A673 (cell line): Measurements from ENCODE around the gene CSF2. TPM values are rescaled to one million over a fixed set of nuclear protein-coding genes. Genes with fewer than 3 reads are reported as not detected.

Experiments
- BruUV-seq: library from RNA; stranded (reverse); fragments of 400-500 nt; replicated peaks from 2 replicates; lab custom pipeline; 2021; lab: Mats Ljungman, UMichigan
- CTCF ChIA-PET: fragments of 300-600 bp; sonication (Branson Sonifier 250); formaldehyde crosslinking; loops from one replicate; lab custom pipeline; 2022; ENCODE audit warnings: antibody characterized with exemption; lab: Charles Lee
- POLR2A ChIA-PET: fragments of 300-600 bp; sonication (Branson Sonifier 250); formaldehyde crosslinking; loops from one replicate; lab custom pipeline; 2022; ENCODE audit warnings: antibody characterized with exemption; ENCODE audit not compliant: low non-redundant PET; lab: Charles Lee
- DNase-seq: peaks from one replicate; pipeline ENCODE4 v3.0.0-alpha.2; 2015; ENCODE audit warnings: low spot score
- H3K27ac ChIP-seq: fragments of 200-600 bp; sonication (generic); 2 replicates; pipeline ENCODE4 v1.5.1; 2016; ENCODE audit warnings: mixed run types, low read depth, mild to moderate bottlenecking, mixed read lengths, antibody characterized with exemption, low read length; ENCODE audit not compliant: poor library complexity, severe bottlenecking
- H3K27me3 ChIP-seq: fragments of 200-600 bp; sonication (generic); replicated peaks from 2 replicates; pipeline ENCODE4 v1.6.1; 2017; ENCODE audit warnings: mixed run types, low read depth, mild to moderate bottlenecking, mixed read lengths, antibody characterized with exemption, low read length; ENCODE audit not compliant: insufficient read depth, poor library complexity
- H3K36me3 ChIP-seq: fragments of 200-600 bp; sonication (generic); 2 replicates; pipeline ENCODE4 v1.6.1; 2016; ENCODE audit warnings: mixed run types, mild to moderate bottlenecking, mixed read lengths, antibody characterized with exemption, low read length; ENCODE audit not compliant: insufficient read depth, poor library complexity, severe bottlenecking
- H3K4me1 ChIP-seq: fragments of 200-600 bp; sonication (generic); 2 replicates; pipeline ENCODE4 v1.6.1; 2017; ENCODE audit warnings: mixed run types, mild to moderate bottlenecking, mixed read lengths, antibody characterized with exemption, low read length; ENCODE audit not compliant: insufficient read depth, poor library complexity, severe bottlenecking
- H3K4me3 ChIP-seq: fragments of 200-600 bp; sonication (generic); 2 replicates; pipeline ENCODE4 v1.5.1; 2016; ENCODE audit warnings: low read depth, mixed run types, mild to moderate bottlenecking, mixed read lengths, low read length; ENCODE audit not compliant: poor library complexity, severe bottlenecking
- H3K9me3 ChIP-seq: fragments of 200-600 bp; sonication (generic); 2 replicates; pipeline ENCODE4 v1.6.1; 2016; ENCODE audit warnings: mixed run types, low read depth, mild to moderate bottlenecking, mixed read lengths, antibody characterized with exemption, low read length; ENCODE audit not compliant: poor library complexity, severe bottlenecking
- EZH2 ChIP-seq: fragments of 200-600 bp; sonication (generic); IDR thresholded peaks from 2 replicates; pipeline ENCODE4 v1.6.1; 2017; ENCODE audit warnings: borderline replicate concordance, low read depth, mild to moderate bottlenecking, mixed read lengths, antibody characterized with exemption, low read length; ENCODE audit not compliant: poor library complexity, severe bottlenecking
- intact Hi-C: fragments of 100-400 bp; cut with micrococcal nuclease; formaldehyde crosslinking; loops from one replicate; pipeline ENCODE4 v1.10.0; 2022; ENCODE audit not compliant: unreplicated experiment
- total RNA-seq: library from RNA; stranded (reverse); gene quantifications from 2 replicates; pipeline ENCODE4 v1.2.3, GENCODE V29; 2021
- TF ChIP-seq, protein P1 (sequence below): fragments of 300-800, 200-600 bp; sonication (generic); conservative IDR thresholded peaks from 2 replicates; pipeline ENCODE4 v1.5.1; 2017; ENCODE audit warnings: low read depth, mild to moderate bottlenecking, antibody characterized with exemption, low read length, moderate library complexity, mixed read lengths

The CSF2 gene
- total RNA-seq, 1 experiment from 2014 or later: not detected

DNA sequence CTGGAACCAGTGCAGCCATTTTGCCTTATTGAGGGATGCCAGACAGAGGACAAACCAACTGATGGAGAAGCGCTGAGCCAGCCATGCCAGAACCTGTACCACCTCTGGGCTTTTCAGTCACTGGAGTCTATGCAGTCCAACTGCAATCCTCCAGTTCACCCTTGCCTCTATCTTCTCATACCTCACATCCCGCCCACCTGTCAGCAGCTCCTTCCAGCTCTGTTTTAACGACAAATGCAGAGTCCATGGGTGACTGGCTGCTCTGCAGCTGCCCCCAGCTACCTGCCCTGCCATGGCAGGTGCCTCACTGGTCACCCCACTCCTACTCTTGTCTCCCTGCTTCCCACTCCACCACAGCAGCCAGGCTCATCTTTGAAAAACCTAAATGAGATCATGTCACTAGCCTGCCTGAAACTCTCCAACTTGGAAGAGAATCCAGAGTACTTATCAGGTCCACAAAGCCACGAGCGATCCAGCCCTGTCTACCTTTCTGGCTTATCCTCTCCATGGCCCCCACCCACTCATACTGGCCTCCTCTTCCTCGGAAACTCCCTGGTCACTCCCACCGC is 48.1 kb upstream of the CSF2 start:
- CTCF ChIA-PET: no interaction called here
- Histone ChIP-seq H3K4me1 (no peaks in the 10 kb centered on the region), H3K27me3 (peaks cover 7% of the 10 kb centered on the region), H3K27ac (no peak overlapping the region), H3K9me3 (no peaks in the 10 kb centered on the region), H3K4me3 (no peak overlapping the region), H3K36me3 (no peaks in the 10 kb centered on the region)
- BruUV-seq: no TSS peak
- TF ChIP-seq, protein P1, sequence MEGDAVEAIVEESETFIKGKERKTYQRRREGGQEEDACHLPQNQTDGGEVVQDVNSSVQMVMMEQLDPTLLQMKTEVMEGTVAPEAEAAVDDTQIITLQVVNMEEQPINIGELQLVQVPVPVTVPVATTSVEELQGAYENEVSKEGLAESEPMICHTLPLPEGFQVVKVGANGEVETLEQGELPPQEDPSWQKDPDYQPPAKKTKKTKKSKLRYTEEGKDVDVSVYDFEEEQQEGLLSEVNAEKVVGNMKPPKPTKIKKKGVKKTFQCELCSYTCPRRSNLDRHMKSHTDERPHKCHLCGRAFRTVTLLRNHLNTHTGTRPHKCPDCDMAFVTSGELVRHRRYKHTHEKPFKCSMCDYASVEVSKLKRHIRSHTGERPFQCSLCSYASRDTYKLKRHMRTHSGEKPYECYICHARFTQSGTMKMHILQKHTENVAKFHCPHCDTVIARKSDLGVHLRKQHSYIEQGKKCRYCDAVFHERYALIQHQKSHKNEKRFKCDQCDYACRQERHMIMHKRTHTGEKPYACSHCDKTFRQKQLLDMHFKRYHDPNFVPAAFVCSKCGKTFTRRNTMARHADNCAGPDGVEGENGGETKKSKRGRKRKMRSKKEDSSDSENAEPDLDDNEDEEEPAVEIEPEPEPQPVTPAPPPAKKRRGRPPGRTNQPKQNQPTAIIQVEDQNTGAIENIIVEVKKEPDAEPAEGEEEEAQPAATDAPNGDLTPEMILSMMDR: no peak
- TF ChIP-seq EZH2: no peak
- DNase-seq: no peak
- intact Hi-C loops: no loop called here
- POLR2A ChIA-PET: no interaction called here

DNA sequence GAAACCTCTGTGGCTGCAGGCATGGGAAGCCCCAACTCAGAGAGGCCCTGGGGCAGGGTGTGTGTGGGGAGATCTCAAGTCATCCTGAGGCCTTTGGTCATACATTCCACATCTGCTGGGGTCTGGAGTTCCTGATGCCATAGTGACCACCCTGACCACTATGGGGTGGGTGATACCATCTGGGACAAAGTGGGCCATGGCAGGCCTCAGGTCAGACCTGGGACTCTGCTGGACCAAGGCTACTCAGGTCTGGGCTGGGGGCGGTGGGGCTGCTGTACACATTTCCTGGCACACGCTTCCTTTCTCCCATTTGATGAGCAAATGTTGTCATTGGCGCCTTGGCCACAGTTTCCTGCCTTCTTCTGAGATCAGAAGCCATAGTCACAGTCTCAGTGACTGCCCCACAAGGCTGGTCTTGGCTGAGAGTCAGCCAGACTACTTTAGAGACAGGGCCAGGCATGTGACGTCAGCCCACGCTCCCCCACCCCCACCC is 47.0 kb upstream of the CSF2 start:
- Histone ChIP-seq H3K27ac (no peak overlapping the region), H3K27me3 (peaks cover 3% of the 10 kb centered on the region), H3K4me3 (no peak overlapping the region), H3K9me3 (no peaks in the 10 kb centered on the region), H3K36me3 (no peaks in the 10 kb centered on the region), H3K4me1 (no peaks in the 10 kb centered on the region)
- CTCF ChIA-PET: no interaction called here
- intact Hi-C loops: no loop called here
- no TSS peak for BruUV-seq
- POLR2A ChIA-PET: no interaction called here
- no peak for DNase-seq
- TF ChIP-seq, protein P1: no peak
- TF ChIP-seq EZH2: no peak

DNA sequence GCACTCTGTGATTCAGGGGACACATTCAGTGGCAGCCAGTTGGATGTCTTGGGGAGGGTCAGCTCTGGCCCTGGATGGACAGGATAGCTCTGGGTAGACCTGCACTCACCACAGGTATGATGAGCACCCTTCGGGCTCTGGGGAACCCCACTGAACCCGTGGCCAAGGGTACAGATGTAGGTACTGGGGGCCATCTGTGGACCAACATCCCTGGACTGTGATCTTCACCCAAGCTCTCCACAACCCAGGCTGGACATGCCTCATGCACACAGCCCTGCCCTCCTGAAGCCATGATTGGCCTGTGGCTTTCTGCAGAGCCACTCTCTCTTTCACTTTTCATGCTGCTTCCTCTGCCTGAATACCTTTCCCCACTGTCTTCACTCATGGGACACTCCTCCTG is 46.6 kb upstream of the CSF2 start:
- Histone ChIP-seq H3K27ac (no peak overlapping the region), H3K9me3 (no peaks in the 10 kb centered on the region), H3K4me3 (no peak overlapping the region), H3K4me1 (no peaks in the 10 kb centered on the region), H3K27me3 (no peaks in the 10 kb centered on the region), H3K36me3 (no peaks in the 10 kb centered on the region)
- TF ChIP-seq, protein P1: no peak
- no peak for TF ChIP-seq EZH2
- no peak for DNase-seq
- intact Hi-C loops: no loop called here
- POLR2A ChIA-PET: no interaction called here
- CTCF ChIA-PET: no interaction called here
- no TSS peak for BruUV-seq
